HepG2 (cell line): ENCODE data around the gene TEX53. TPM values are rescaled to one million over a fixed set of nuclear protein-coding genes. Genes with fewer than 3 reads are reported as not detected.

Source experiments
- ATAC-seq: fragments of 200-7000 bp; cut with Tn5 transposase; 3 replicates; pipeline ENCODE4 v1.9.1; 2020; ENCODE audit warnings: mild to moderate bottlenecking, moderate library complexity
- BruUV-seq: library from RNA; stranded (reverse); fragments of 400-500 nt; replicated peaks from 2 replicates; lab custom pipeline; 2021; lab: Mats Ljungman, UMichigan
- CTCF ChIA-PET: fragments of 300-600 bp; formaldehyde crosslinking; extraction: SDS; loops from one replicate; lab custom pipeline; 2021; ENCODE audit warnings: low total read pairs, inconsistent platforms, low intra/inter-chr PET ratio; lab: Yijun Ruan, JAX
- POLR2A ChIA-PET: fragments of 350-600 bp; sonication (Branson Sonifier 250); formaldehyde crosslinking; loops from one replicate; lab custom pipeline; 2020; ENCODE audit warnings: antibody characterized with exemption, inconsistent platforms; lab: Yijun Ruan, JAX
- DNase-seq: peaks from one replicate; pipeline ENCODE4 v3.0.0-alpha.2; 2015; ENCODE audit warnings: low spot score
- FAIRE-seq: peaks from 3 replicates; lab custom pipeline; 2011; peaks lifted over from hg19 to GRCh38; lab: Jason Lieb, UNC
- H2AFZ ChIP-seq: one replicate; pipeline ENCODE4 v1.6.1; 2011; ENCODE audit warnings: low read length, inconsistent platforms
- H3K27ac ChIP-seq: fragments of 300-600 bp; 3 replicates; pipeline ENCODE4 v1.8.0; 2011; ENCODE audit warnings: mixed run types, mild to moderate bottlenecking, mixed read lengths, low read length, inconsistent platforms; ENCODE audit not compliant: insufficient read depth; ENCODE audit errors: extremely low read length
- H3K27me3 ChIP-seq, 2 experiments: fragments of 200-600 bp in 1 of 2; 2 replicates in 1 of 2; 3 replicates in 1 of 2; pipeline versions ENCODE4 v1.6.0 to v1.8.0; 2011; ENCODE audit warnings: low read length in 2 of 2, mild to moderate bottlenecking in 2 of 2, moderate library complexity in 2 of 2, inconsistent platforms in 1 of 2; ENCODE audit not compliant: insufficient read depth in 2 of 2, control insufficient read depth in 1 of 2
- H3K36me3 ChIP-seq, 2 experiments: fragments of 200-600 bp in 1 of 2; replicated peaks in 1 of 2; 2 replicates in 1 of 2; 3 replicates in 1 of 2; pipeline versions ENCODE4 v1.5.1 to v1.8.0; 2011; ENCODE audit warnings: low read length in 2 of 2, inconsistent platforms in 1 of 2; ENCODE audit not compliant: insufficient read depth in 2 of 2, control insufficient read depth in 1 of 2
- H3K4me1 ChIP-seq: 2 replicates; pipeline ENCODE4 v1.5.1; 2012; ENCODE audit warnings: low read length, inconsistent platforms; ENCODE audit not compliant: insufficient read depth
- H3K4me2 ChIP-seq: 2 replicates; pipeline ENCODE4 v1.6.0; 2011; ENCODE audit warnings: low read depth, low read length, inconsistent platforms
- H3K4me3 ChIP-seq, 3 experiments: fragments of 200-600 bp in 1 of 3; sonication (generic), shearing (Covaris generic) in 1 of 3; replicated peaks in 1 of 3; 2 replicates each; pipeline ENCODE4 v1.5.1; 2011 to 2016; ENCODE audit warnings: low read length in 3 of 3, inconsistent platforms in 2 of 3, low read depth in 2 of 3, mild to moderate bottlenecking in 2 of 3, control low read depth in 1 of 3, mixed read lengths in 1 of 3; ENCODE audit not compliant: insufficient read depth in 1 of 3
- H3K79me2 ChIP-seq: one replicate; pipeline ENCODE4 v1.6.1; 2011; ENCODE audit warnings: low read length, inconsistent platforms; ENCODE audit not compliant: insufficient read depth
- H3K9ac ChIP-seq: 2 replicates; pipeline ENCODE4 v1.6.0; 2011; ENCODE audit warnings: mild to moderate bottlenecking, low read depth, low read length, inconsistent platforms; ENCODE audit not compliant: insufficient read depth
- H3K9me3 ChIP-seq: 2 replicates; pipeline ENCODE4 v1.5.1; 2012; ENCODE audit warnings: mild to moderate bottlenecking, low read length
- H4K20me1 ChIP-seq: 2 replicates; pipeline ENCODE4 v1.6.0; 2011; ENCODE audit warnings: inconsistent platforms, mild to moderate bottlenecking, low read length, moderate library complexity; ENCODE audit not compliant: insufficient read depth
- ATF7 ChIP-seq, 2 experiments: fragments of 450-650 bp in 1 of 2; sonication (generic) in 1 of 2; formaldehyde crosslinking in 1 of 2; IDR thresholded peaks; 2 replicates each; pipeline versions ENCODE4 v1.4.0 to v1.6.1; 2016 to 2020; ENCODE audit warnings: antibody characterized with exemption in 1 of 2, mild to moderate bottlenecking in 1 of 2, missing genetic modification reagents in 1 of 2
- NCOA5 ChIP-seq: sonication (generic); formaldehyde crosslinking; IDR thresholded peaks from 2 replicates; pipeline ENCODE4 v1.4.0; 2020; ENCODE audit warnings: missing genetic modification reagents
- TMF1 ChIP-seq: sonication (generic); formaldehyde crosslinking; IDR thresholded peaks from 2 replicates; pipeline ENCODE4 v1.8.1; 2022; ENCODE audit warnings: low read depth, missing genetic modification reagents
- ZNF501 ChIP-seq: sonication (generic); formaldehyde crosslinking; IDR thresholded peaks from 2 replicates; pipeline ENCODE4 v1.5.1; 2020; ENCODE audit warnings: mild to moderate bottlenecking, moderate library complexity, missing genetic modification reagents
- WGBS: methylation state at CpG from one replicate; pipeline ENCODE4 v1.1.6; 2017; ENCODE audit warnings: low lambda C conversion rate; 5-methylcytosine and 5-hydroxymethylcytosine counted together
- in situ Hi-C: cut with HindIII; loops from 2 replicates; pipeline ENCODE4 v1.10.0; 2017; ENCODE audit warnings: low pct_unique_long_range_greater_than_20kb; ENCODE audit not compliant: extremely low pct_ligation_motif_present
- intact Hi-C: fragments of 100-400 bp; cut with micrococcal nuclease; formaldehyde crosslinking; loops from one replicate; pipeline ENCODE4 v1.10.0; 2022; ENCODE audit not compliant: unreplicated experiment
- polyA plus RNA-seq, 8 experiments: library from polyadenylated mRNA; depleted of rRNA in 3 of 8; stranded (reverse) in 7 of 8; unstranded in 1 of 8; fragments of >200 nt; fragmentation: Illumina TruSeq in 4 of 8; extraction: Trizol in 4 of 8; gene quantifications; 2 replicates each; pipeline versions ENCODE4 v1.2.1 to v1.2.3, GENCODE V29; 2011 to 2016; ENCODE audit warnings: low read depth in 4 of 8, missing spikeins in 1 of 8, mixed read lengths in 1 of 8; ENCODE audit not compliant: insufficient read depth in 1 of 8
- total RNA-seq, 5 experiments: library from RNA; depleted of rRNA; stranded (reverse); fragments of >200 nt; fragmentation: Illumina TruSeq; extraction: Trizol; gene quantifications; 2 replicates each; pipeline ENCODE4 v1.2.3, GENCODE V29; 2016; ENCODE audit warnings: low read depth in 1 of 5
- TF ChIP-seq, protein P1 (sequence below): fragments of 450-650 bp; IDR thresholded peaks from 2 replicates; pipeline ENCODE4 v1.6.1; 2017; ENCODE audit warnings: mild to moderate bottlenecking

Gene TEX53
- total and polyA plus RNA-seq, 2 of the 13 experiments (the other 11 are each of a cell fraction or from before 2014, with no cell fraction given), result not detected

GRCh38 chr9:114668146-114668545 lies 10.5 kb upstream of the TEX53 start (continued):
- TF ChIP-seq, protein P1, sequence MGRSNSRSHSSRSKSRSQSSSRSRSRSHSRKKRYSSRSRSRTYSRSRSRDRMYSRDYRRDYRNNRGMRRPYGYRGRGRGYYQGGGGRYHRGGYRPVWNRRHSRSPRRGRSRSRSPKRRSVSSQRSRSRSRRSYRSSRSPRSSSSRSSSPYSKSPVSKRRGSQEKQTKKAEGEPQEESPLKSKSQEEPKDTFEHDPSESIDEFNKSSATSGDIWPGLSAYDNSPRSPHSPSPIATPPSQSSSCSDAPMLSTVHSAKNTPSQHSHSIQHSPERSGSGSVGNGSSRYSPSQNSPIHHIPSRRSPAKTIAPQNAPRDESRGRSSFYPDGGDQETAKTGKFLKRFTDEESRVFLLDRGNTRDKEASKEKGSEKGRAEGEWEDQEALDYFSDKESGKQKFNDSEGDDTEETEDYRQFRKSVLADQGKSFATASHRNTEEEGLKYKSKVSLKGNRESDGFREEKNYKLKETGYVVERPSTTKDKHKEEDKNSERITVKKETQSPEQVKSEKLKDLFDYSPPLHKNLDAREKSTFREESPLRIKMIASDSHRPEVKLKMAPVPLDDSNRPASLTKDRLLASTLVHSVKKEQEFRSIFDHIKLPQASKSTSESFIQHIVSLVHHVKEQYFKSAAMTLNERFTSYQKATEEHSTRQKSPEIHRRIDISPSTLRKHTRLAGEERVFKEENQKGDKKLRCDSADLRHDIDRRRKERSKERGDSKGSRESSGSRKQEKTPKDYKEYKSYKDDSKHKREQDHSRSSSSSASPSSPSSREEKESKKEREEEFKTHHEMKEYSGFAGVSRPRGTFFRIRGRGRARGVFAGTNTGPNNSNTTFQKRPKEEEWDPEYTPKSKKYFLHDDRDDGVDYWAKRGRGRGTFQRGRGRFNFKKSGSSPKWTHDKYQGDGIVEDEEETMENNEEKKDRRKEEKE, result no peak
- no peak for TF ChIP-seq ZNF501
- no peak for TF ChIP-seq TMF1 (CRISPR knock-in tag)
- TF ChIP-seq, all 625 proteins: peak for 0

DNA sequence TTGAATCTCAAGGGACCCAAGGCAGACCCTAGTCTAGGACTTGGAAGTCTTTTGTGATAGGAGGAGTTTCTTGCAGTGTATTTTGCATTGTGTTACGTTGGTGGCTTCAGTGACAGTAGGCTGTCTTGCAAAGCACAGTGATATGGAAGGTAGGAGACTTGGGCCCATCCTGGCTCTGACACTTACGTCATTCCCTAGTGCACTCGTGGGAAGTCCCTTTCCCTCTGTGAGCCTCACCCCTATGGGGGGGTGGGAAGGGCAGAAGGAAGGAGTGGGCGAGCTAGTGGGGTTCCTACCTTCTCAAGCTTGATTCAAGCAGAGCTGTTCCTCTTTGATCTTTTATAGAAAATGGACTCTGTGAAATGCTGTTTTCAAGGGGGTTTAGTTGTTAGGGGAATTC lies 9.2 kb upstream of the TEX53 start:
- DNase-seq, result no peak
- no peaks in the 10 kb centered on the region for H3K36me3 ChIP-seq
- peaks cover 0 to 8% of the 10 kb centered on the region in 2 experiments; a peak in 2 of 5 replicates for H3K27me3 ChIP-seq
- in situ Hi-C loops (no loop called here), intact Hi-C loops (loop anchor here (10.0 kb wide), 1 partner anchor 688 kb away; no protein-coding TSS in a partner anchor)
- BruUV-seq, result no TSS peak
- ChIA-PET CTCF (no interaction called here), POLR2A (no interaction called here)
- H4K20me1 ChIP-seq, result no peaks in the 10 kb centered on the region
- FAIRE-seq, result no peak
- no peaks in the 10 kb centered on the region for H3K9me3 ChIP-seq
- no peak overlapping the region for H3K9ac ChIP-seq
- no peak for ATAC-seq
- TF ChIP-seq ATF7 (IDR thresholded peaks at IDR 0.05), result 0 out of 2 replicates have a peak, but pooled peaks have one; percentile 6
- no peak for TF ChIP-seq ATF7 (CRISPR knock-in tag; IDR thresholded peaks at IDR 0.05)
- TF ChIP-seq NCOA5 (CRISPR knock-in tag), result no peak
- no peaks in the 10 kb centered on the region for H3K79me2 ChIP-seq
- no peak overlapping the region for H3K4me2 ChIP-seq
- H3K4me1 ChIP-seq, result no peaks in the 10 kb centered on the region
- H3K27ac ChIP-seq, result no peak overlapping the region
- H2AFZ ChIP-seq, result no peak overlapping the region
- no peak overlapping the region for H3K4me3 ChIP-seq
- WGBS, result 2% methylated on average over 4 of the region's 4 CpGs
